Measurements from ENCODE around the gene DYRK1A.

- TF ChIP-seq CTCF (IDR thresholded peaks at IDR 0.05) = no peak
- no peak for TF ChIP-seq EZH2phosphoT487 (IDR thresholded peaks at IDR 0.05)
Observed at GRCh38 chr21:37498664-37499063, 132.1 kb downstream of the DYRK1A start.

Data from neural progenitor cell (in vitro differentiated cells).